ENCODE data around the gene VMAC. TPM values are rescaled to one million over a fixed set of nuclear protein-coding genes. Genes with fewer than 3 reads are reported as not detected.

The VMAC gene
- total RNA-seq, 2 donors from 2014 or later, result 23.6 to 29.0 TPM

DNA sequence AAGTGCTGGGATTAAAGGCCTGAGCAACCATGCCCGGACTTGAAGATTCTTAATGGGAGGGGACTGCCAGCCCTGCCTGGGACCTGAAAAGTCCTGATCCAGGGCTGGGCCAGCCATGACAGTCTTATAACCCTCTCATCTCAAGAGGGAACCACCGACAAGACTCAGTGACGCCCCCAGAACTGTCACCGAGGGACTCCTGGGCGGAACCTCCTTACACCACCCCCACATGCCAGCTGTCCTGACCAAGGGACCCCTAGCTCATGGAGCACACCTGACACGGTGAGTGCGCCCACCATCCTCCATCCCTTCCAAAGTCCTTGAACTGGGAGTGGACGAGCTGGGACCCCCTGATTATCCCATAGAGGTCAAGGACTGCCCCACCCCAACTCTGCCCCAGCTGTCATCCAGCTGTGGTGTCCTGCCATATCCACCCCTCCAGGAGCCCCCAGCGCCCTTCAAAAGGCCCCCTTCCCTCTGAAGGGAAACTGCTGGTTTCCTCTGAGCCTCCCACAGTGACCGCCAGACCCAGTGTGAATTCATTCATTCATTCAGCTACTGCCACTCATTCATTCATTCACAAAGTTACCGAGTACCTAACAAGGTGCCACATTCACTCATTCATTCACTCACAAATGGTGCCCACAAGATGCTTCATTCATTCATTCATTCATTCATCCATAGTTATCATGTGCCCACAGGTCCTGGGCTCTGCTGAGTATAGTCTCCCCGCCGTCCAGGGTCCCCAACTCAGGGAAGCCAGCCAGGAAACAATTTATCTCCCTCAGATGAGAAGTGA, 4.7 kb upstream of the VMAC start:
- Histone ChIP-seq H3K27ac (no peak overlapping the region), H3K4me1 (replicated peaks) (no peaks in the 10 kb centered on the region), H3K4me3 (no peak overlapping the region), H3K36me3 (no peaks in the 10 kb centered on the region), H3K27me3 (replicated peaks; ENCODE audit: insufficient read depth) (no peaks in the 10 kb centered on the region), H3K9me3 (no peaks in the 10 kb centered on the region)
- TF ChIP-seq, protein P1, sequence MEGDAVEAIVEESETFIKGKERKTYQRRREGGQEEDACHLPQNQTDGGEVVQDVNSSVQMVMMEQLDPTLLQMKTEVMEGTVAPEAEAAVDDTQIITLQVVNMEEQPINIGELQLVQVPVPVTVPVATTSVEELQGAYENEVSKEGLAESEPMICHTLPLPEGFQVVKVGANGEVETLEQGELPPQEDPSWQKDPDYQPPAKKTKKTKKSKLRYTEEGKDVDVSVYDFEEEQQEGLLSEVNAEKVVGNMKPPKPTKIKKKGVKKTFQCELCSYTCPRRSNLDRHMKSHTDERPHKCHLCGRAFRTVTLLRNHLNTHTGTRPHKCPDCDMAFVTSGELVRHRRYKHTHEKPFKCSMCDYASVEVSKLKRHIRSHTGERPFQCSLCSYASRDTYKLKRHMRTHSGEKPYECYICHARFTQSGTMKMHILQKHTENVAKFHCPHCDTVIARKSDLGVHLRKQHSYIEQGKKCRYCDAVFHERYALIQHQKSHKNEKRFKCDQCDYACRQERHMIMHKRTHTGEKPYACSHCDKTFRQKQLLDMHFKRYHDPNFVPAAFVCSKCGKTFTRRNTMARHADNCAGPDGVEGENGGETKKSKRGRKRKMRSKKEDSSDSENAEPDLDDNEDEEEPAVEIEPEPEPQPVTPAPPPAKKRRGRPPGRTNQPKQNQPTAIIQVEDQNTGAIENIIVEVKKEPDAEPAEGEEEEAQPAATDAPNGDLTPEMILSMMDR (IDR thresholded peaks at IDR 0.05), result no peak
- TF ChIP-seq POLR2A (IDR thresholded peaks at IDR 0.05) (no peak), POLR2AphosphoS5 (IDR thresholded peaks at IDR 0.05) (no peak)
- intact Hi-C loops (cut with DNase I), result no loop called here
- no peak for DNase-seq (ENCODE audit: low spot score)
- WGBS, result 80% methylated on average over 13 of the region's 13 CpGs

DNA sequence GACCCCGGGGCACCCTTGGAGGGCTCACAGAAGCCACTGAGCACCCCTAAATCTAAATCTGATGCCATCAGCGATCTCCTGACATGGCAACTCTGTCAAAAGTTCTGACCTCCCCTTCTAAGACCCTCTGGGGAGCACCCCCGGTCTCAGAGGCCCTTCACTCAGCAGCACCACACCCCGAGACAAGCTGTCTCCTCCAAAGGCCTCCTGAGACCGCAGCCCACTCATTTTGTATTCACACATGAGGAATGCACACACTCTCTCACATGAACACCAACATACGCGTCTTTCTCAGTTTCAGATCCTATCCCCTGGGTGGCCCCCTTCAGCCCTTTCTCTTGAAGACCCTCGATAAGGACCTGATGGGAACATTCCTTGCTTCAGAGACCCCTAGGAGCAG, 3.7 kb upstream of the VMAC start:
- Histone ChIP-seq H3K27ac (no peak overlapping the region), H3K9me3 (no peaks in the 10 kb centered on the region), H3K36me3 (no peaks in the 10 kb centered on the region), H3K27me3 (replicated peaks; ENCODE audit: insufficient read depth) (no peaks in the 10 kb centered on the region), H3K4me1 (replicated peaks) (peaks cover 8% of the 10 kb centered on the region), H3K4me3 (no peak overlapping the region)
- no peak for DNase-seq (ENCODE audit: low spot score)
- TF ChIP-seq, protein P1 (IDR thresholded peaks at IDR 0.05), result no peak
- TF ChIP-seq POLR2AphosphoS5 (IDR thresholded peaks at IDR 0.05) (no peak), POLR2A (IDR thresholded peaks at IDR 0.05) (no peak)
- intact Hi-C loops (cut with DNase I), result no loop called here
- WGBS, result 90% methylated on average over 8 of the region's 8 CpGs

DNA sequence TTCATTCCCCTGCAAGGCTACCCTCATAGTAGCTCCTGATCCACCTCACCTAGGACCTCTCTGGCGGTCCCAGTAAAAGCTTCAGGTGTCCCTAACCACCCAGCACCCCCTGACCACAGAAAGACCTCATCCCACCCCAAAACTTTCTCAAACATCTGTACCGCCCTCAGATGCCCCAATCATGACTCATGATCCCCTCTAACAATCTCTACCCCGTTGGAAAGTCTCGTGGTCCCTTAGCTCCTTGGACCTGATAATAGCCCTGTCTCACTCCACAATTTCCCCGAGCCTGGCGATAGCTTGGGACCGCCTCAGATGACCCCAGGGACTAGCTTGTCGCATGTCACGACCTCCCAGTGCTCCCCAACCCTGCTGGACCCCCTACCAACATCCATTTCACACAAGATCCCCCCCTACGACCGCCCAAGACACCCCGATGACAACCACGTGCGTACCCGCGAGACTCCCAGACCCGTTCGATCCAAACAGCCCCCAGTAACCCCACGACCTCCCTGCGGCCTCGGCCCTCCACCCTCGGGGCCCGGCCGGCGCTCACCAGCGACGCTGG, 1.5 kb upstream of the VMAC start:
- 2% methylated on average over 27 of the region's 27 CpGs for WGBS
- H3K27ac ChIP-seq, result peak overlapping the region; percentile 90 to 91
- intact Hi-C loops (cut with DNase I), result no loop called here

DNA sequence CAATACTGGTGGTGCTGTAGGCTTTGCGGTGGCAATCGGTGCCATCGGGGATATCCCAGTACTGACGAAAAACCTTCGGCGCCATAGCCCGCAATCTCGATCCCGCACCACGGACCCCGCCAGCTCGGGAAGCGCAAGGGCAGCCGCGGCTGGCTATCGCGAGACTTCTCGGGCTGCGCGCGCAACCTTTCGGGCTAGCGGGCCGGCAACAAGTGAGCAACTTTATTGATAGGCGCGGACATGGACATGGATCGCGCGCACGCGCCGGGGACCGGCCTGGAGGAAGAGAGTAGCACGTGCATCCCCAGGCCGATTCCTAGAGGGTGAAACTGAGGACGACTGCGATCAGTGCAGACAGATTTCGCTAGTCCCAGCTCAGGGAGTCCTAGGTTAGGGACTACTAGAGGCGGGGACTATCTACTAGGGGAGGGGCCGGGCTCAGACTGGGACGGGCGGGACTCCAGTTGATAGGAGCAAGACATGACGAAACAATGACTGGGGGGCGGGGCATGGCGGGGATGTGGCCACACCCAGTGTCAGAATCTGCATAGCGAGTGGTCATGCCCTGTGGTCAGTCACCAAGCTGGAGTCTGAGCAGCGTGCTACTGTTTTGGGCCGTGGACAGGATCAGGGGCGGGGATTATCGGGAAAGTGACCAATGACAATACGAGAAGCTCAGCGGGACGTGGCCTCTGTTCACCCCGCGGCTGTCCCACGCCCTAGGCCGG, 884 bp upstream of the VMAC start, which contains the start of gene NDUFA11:
Gene NDUFA11, minus strand, starts transcription at position 167 of the 728 bp plus-strand sequence. Its CDS starts 82 bp downstream, at position 85.
- H3K4me1 ChIP-seq (replicated peaks), result peaks cover 12% of the 10 kb centered on the region
- intact Hi-C loops (cut with DNase I), result no loop called here

More for the DNA sequence above, 1.5 kb upstream of the VMAC start:
- TF ChIP-seq, protein P1 (IDR thresholded peaks at IDR 0.05), result no peak
- no peak for TF ChIP-seq POLR2AphosphoS5 (IDR thresholded peaks at IDR 0.05)
- TF ChIP-seq POLR2A (IDR thresholded peaks at IDR 0.05), result no peak
- Histone ChIP-seq H3K4me1 (replicated peaks) (peaks cover 10% of the 10 kb centered on the region), H3K36me3 (no peaks in the 10 kb centered on the region), H3K27me3 (replicated peaks; ENCODE audit: insufficient read depth) (no peaks in the 10 kb centered on the region), H3K4me3 (peak overlapping the region; percentile 73 to 97), H3K9me3 (no peaks in the 10 kb centered on the region)
- no peak for DNase-seq (ENCODE audit: low spot score)

More for the DNA sequence above, 884 bp upstream of the VMAC start, which contains the start of gene NDUFA11:
- Histone ChIP-seq H3K27me3 (replicated peaks; ENCODE audit: insufficient read depth) (no peaks in the 10 kb centered on the region), H3K36me3 (no peaks in the 10 kb centered on the region), H3K9me3 (no peaks in the 10 kb centered on the region), H3K27ac (peak within 1 kb of the TSS; percentile 90 to 91), H3K4me3 (peak within 1 kb of the TSS; percentile 73 to 97)
- DNase-seq (ENCODE audit: low spot score), result peak; percentile 98
- WGBS, result under 1% methylated on average over 48 of the region's 57 CpGs
- TF ChIP-seq POLR2AphosphoS5 (IDR thresholded peaks at IDR 0.05) (peak; percentile 97), POLR2A (IDR thresholded peaks at IDR 0.05) (peak; percentile 61)
- TF ChIP-seq, protein P1 (IDR thresholded peaks at IDR 0.05), result peak in 2 of 4 experiments; percentile 16 to 30
